H1 (cell line): ENCODE results near the gene MFAP1. TPM values are rescaled to one million over a fixed set of nuclear protein-coding genes. Genes with fewer than 3 reads are reported as not detected.

ENCODE experiments used
- CTCF ChIA-PET: fragments of 300-600 bp; sonication (Branson Sonifier 250); formaldehyde crosslinking; loops from one replicate; lab custom pipeline; 2021; ENCODE audit not compliant: partially characterized antibody; lab: Charles Lee
- POLR2A ChIA-PET: fragments of 300-600 bp; sonication (Branson Sonifier 250); formaldehyde crosslinking; loops from one replicate; lab custom pipeline; 2021; ENCODE audit warnings: inconsistent platforms; ENCODE audit not compliant: partially characterized antibody; lab: Charles Lee
- DNase-seq, 2 experiments: peaks; one replicate each; pipeline versions ENCODE4 v3.0.0 to v3.0.0-alpha.2; 2010 to 2022; ENCODE audit warnings: low spot score in 2 of 2, low read depth in 1 of 2, mixed read lengths in 1 of 2
- FAIRE-seq: peaks from 2 replicates; lab custom pipeline; 2011; peaks lifted over from hg19 to GRCh38; lab: Jason Lieb, UNC
- H2AFZ ChIP-seq: 2 replicates; pipeline ENCODE4 v1.8.1; 2012; ENCODE audit warnings: low read length, inconsistent platforms
- H2AK5ac ChIP-seq: 2 replicates; pipeline ENCODE4 v1.6.1; 2013; ENCODE audit warnings: low read depth, low read length
- H2BK120ac ChIP-seq: replicated peaks from 2 replicates; pipeline ENCODE3; 2013; ENCODE audit warnings: low read depth, low read length, inconsistent platforms
- H2BK12ac ChIP-seq: 2 replicates; pipeline ENCODE4 v1.6.1; 2013; ENCODE audit warnings: low read depth, low read length
- H2BK15ac ChIP-seq: 2 replicates; pipeline ENCODE4 v1.6.1; 2013; ENCODE audit warnings: low read length
- H2BK20ac ChIP-seq: 2 replicates; pipeline ENCODE4 v1.6.1; 2013; ENCODE audit warnings: low read length
- H2BK5ac ChIP-seq: 2 replicates; pipeline ENCODE4 v1.6.1; 2013; ENCODE audit warnings: low read depth, low read length
- H3K14ac ChIP-seq: 2 replicates; pipeline ENCODE4 v1.6.1; 2013; ENCODE audit warnings: inconsistent platforms; ENCODE audit not compliant: insufficient read length
- H3K18ac ChIP-seq: 2 replicates; pipeline ENCODE4 v1.6.1; 2013; ENCODE audit warnings: low read length; ENCODE audit errors: extremely low read depth
- H3K23ac ChIP-seq: 2 replicates; pipeline ENCODE4 v1.6.1; 2013; ENCODE audit warnings: inconsistent platforms; ENCODE audit not compliant: insufficient read length
- H3K23me2 ChIP-seq: 2 replicates; pipeline ENCODE4 v1.6.1; 2013; ENCODE audit warnings: low read depth, low read length
- H3K27ac ChIP-seq: 2 replicates; pipeline ENCODE4 v1.6.1; 2011; ENCODE audit warnings: low read depth, low read length, inconsistent platforms
- H3K27me3 ChIP-seq, 4 experiments: replicated peaks in 1 of 4; 1 replicate in 1 of 4; 2 replicates in 3 of 4; pipeline versions ENCODE4 v1.6.1 to v1.8.1; 2011 to 2013; ENCODE audit warnings: low read length in 3 of 4, mild to moderate bottlenecking in 3 of 4, inconsistent platforms in 2 of 4, mixed read lengths in 2 of 4, moderate library complexity in 1 of 4; ENCODE audit not compliant: control insufficient read depth in 3 of 4, insufficient read depth in 3 of 4; ENCODE audit errors: extremely low read depth in 1 of 4
- H3K36me3 ChIP-seq, 4 experiments: 2 replicates each; pipeline versions ENCODE4 v1.6.1 to v1.8.1; 2011 to 2013; ENCODE audit warnings: mild to moderate bottlenecking in 4 of 4, low read length in 3 of 4, moderate library complexity in 2 of 4, control low read depth in 1 of 4, inconsistent platforms in 1 of 4; ENCODE audit not compliant: insufficient read depth in 4 of 4, control insufficient read depth in 2 of 4
- H3K4ac ChIP-seq: replicated peaks from 2 replicates; pipeline ENCODE3; 2013; ENCODE audit warnings: low read length, low read depth, mixed read lengths, inconsistent platforms; ENCODE audit not compliant: insufficient read length
- H3K4me1 ChIP-seq, 4 experiments: replicated peaks in 1 of 4; 1 replicate in 1 of 4; 2 replicates in 3 of 4; pipeline versions ENCODE4 v1.6.1 to v1.8.1; 2011 to 2013; ENCODE audit warnings: low read length in 3 of 4, inconsistent platforms in 2 of 4, mixed read lengths in 1 of 4; ENCODE audit not compliant: insufficient read depth in 4 of 4, control insufficient read depth in 3 of 4
- H3K4me2 ChIP-seq, 2 experiments: 2 replicates each; pipeline versions ENCODE4 v1.6.1 to v1.8.1; 2011 to 2013; ENCODE audit warnings: low read depth in 2 of 2, low read length in 2 of 2, control low read depth in 1 of 2, inconsistent platforms in 1 of 2, mild to moderate bottlenecking in 1 of 2; ENCODE audit not compliant: insufficient read depth in 1 of 2
- H3K4me3 ChIP-seq, 4 experiments: fragments of 200-600, 300-600 bp in 1 of 4; sonication (generic), shearing (Covaris generic), sonication (Bioruptor Twin) in 1 of 4; 2 replicates each; pipeline versions ENCODE4 v1.5.1 to v1.8.1; 2011 to 2016; ENCODE audit warnings: low read length in 4 of 4, low read depth in 3 of 4, control low read depth in 2 of 4, inconsistent platforms in 2 of 4, mild to moderate bottlenecking in 2 of 4, mixed read lengths in 1 of 4, moderate library complexity in 1 of 4; ENCODE audit not compliant: insufficient read depth in 2 of 4; ENCODE audit errors: extremely low read depth in 1 of 4
- H3K56ac ChIP-seq: replicated peaks from 2 replicates; pipeline ENCODE3; 2013; ENCODE audit warnings: low read depth, mild to moderate bottlenecking, mixed read lengths, low read length, inconsistent platforms; ENCODE audit not compliant: insufficient read length
- H3K79me1 ChIP-seq: 2 replicates; pipeline ENCODE4 v1.6.1; 2013; ENCODE audit warnings: low read depth, low read length, control low read depth
- H3K79me2 ChIP-seq, 2 experiments: 2 replicates each; pipeline versions ENCODE4 v1.6.1 to v1.8.1; 2012 to 2013; ENCODE audit warnings: low read length in 2 of 2, mild to moderate bottlenecking in 2 of 2, inconsistent platforms in 1 of 2; ENCODE audit not compliant: insufficient read depth in 2 of 2, control insufficient read depth in 1 of 2
- H3K9ac ChIP-seq, 4 experiments: replicated peaks in 1 of 4; 1 replicate in 1 of 4; 2 replicates in 3 of 4; pipeline versions ENCODE4 v1.6.1 to v1.8.1; 2011 to 2013; ENCODE audit warnings: low read depth in 3 of 4, low read length in 3 of 4, control low read depth in 2 of 4, mild to moderate bottlenecking in 2 of 4, moderate library complexity in 2 of 4, inconsistent platforms in 1 of 4; ENCODE audit errors: extremely low read depth in 1 of 4
- H3K9me3 ChIP-seq, 2 experiments: 2 replicates each; pipeline versions ENCODE4 v1.6.1 to v1.8.1; 2012 to 2013; ENCODE audit warnings: mild to moderate bottlenecking in 2 of 2, moderate library complexity in 2 of 2, control low read depth in 1 of 2, inconsistent platforms in 1 of 2, low read depth in 1 of 2, low read length in 1 of 2, mixed read lengths in 1 of 2; ENCODE audit not compliant: insufficient read depth in 2 of 2
- H4K20me1 ChIP-seq, 2 experiments: replicated peaks in 1 of 2; 2 replicates each; pipeline versions ENCODE3 to v1.8.1; 2011 to 2013; ENCODE audit warnings: inconsistent platforms in 2 of 2, low read length in 2 of 2, mild to moderate bottlenecking in 1 of 2; ENCODE audit not compliant: insufficient read depth in 2 of 2, control insufficient read depth in 1 of 2
- H4K5ac ChIP-seq: 2 replicates; pipeline ENCODE4 v1.6.1; 2013; ENCODE audit warnings: low read length, low read depth, mixed read lengths, inconsistent platforms; ENCODE audit not compliant: insufficient read length
- H4K8ac ChIP-seq: 2 replicates; pipeline ENCODE4 v1.8.0; 2013; ENCODE audit warnings: mild to moderate bottlenecking, moderate library complexity, low read length, inconsistent platforms; ENCODE audit not compliant: insufficient read depth; ENCODE audit errors: extremely low read depth
- H4K91ac ChIP-seq: replicated peaks from 2 replicates; pipeline ENCODE3; 2013; ENCODE audit warnings: low read length, mixed read lengths, inconsistent platforms; ENCODE audit not compliant: insufficient read length
- NRF1 ChIP-seq: IDR thresholded peaks from 2 replicates; pipeline ENCODE4 v1.6.1; 2011; ENCODE audit warnings: mild to moderate bottlenecking, low read depth, low read length, improper control_type of control experiment
- POLR2A ChIP-seq, 2 experiments: IDR thresholded peaks; 1 replicate in 1 of 2; 2 replicates in 1 of 2; pipeline ENCODE4 v1.6.1; 2011; ENCODE audit warnings: low read depth in 2 of 2, low read length in 2 of 2, mild to moderate bottlenecking in 2 of 2; ENCODE audit errors: control extremely low read depth in 1 of 2
- POLR2AphosphoS5 ChIP-seq: IDR thresholded peaks from 2 replicates; pipeline ENCODE4 v1.6.1; 2011; ENCODE audit warnings: low read depth, low read length
- whole genome bisulfite sequencing, 2 experiments: shearing (Covaris generic) in 1 of 2; methylation state at CpG; one replicate each; pipeline versions ENCODE4 v1.1.6 to v1.1.7; 2013 to 2015; ENCODE audit warnings: low lambda C conversion rate in 2 of 2, mixed read lengths in 2 of 2, inconsistent platforms in 1 of 2, low coverage in 1 of 2, missing lambda C conversion rate in 1 of 2; ENCODE audit not compliant: insufficient replicate concordance in 2 of 2, insufficient coverage in 1 of 2, insufficient read length in 1 of 2; ENCODE audit errors: extremely low coverage in 1 of 2, missing lambda C conversion rate in 1 of 2; 5-methylcytosine and 5-hydroxymethylcytosine counted together
- polyA plus RNA-seq, 7 experiments: library from polyadenylated mRNA; depleted of rRNA in 3 of 7; stranded (reverse) in 5 of 7; unstranded in 2 of 7; fragments of >200 nt in 5 of 7; fragments of 200-250 nt in 2 of 7; gene quantifications; 1 replicate in 5 of 7; 2 replicates in 1 of 7; 4 replicates in 1 of 7; pipeline versions ENCODE4 v1.2.1 to v1.2.3, GENCODE V29; 2011 to 2013; ENCODE audit warnings: missing spikeins in 2 of 7, mixed read lengths in 2 of 7
- total RNA-seq: library from RNA; stranded (reverse); fragmentation: NEBNext Ultra II Directional; extraction: Animal tissue kit (Norgen Biotek cat#: 25700); gene quantifications from 2 replicates; pipeline ENCODE4 v1.2.1, GENCODE V29; 2021

MFAP1 gene
- total and polyA plus RNA-seq, 2 of the 8 experiments (the other 6 are each of a cell fraction or from before 2014, with no cell fraction given), result 23.6 to 36.7 TPM

DNA sequence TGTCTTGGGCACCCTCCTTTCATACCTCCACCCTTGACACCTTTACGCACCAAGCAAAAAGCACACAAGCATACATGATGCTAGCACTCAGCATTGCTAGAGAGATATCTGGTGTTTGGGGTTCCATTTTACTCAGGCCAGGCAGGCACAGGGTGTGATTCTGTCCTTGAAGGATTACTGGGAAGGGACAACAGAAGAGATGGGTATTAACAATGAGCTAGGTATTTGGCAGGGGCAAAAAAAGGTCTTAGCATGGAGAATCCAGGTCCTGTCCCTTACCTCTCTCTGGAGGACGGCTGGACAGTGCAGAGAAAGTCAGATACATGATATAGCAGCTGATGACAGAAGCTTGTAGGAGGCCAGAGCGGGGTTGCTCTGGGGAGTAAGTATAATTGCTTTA lies 27.9 kb downstream of the MFAP1 start:
- Histone ChIP-seq H3K9ac (no peak overlapping the region), H3K18ac (peak overlapping the region; percentile 68; the same call in 1 of the 2 replicates), H4K5ac (no peak overlapping the region), H3K36me3 (peaks cover 14 to 56% (median 22%) of the 10 kb centered on the region in 4 experiments), H4K20me1 (peaks cover 4 to 17% of the 10 kb centered on the region in 2 experiments), H4K91ac (no peak overlapping the region), H2BK5ac (peak overlapping the region; percentile 36; the same call in 1 of the 2 replicates), H3K27ac (peak overlapping the region; percentile 14; the same call in 1 of the 2 replicates), H3K79me2 (peaks cover 0 to 34% of the 10 kb centered on the region in 2 experiments; a peak in 2 of 4 replicates), H3K56ac (no peak overlapping the region), H3K23me2 (peaks cover 3% of the 10 kb centered on the region), H3K9me3 (no peaks in the 10 kb centered on the region), H3K4me2 (no peak overlapping the region; a peak in 1 of 4 replicates), H2BK120ac (no peak overlapping the region), H3K79me1 (peaks cover 19% of the 10 kb centered on the region), H3K4me3 (no peak overlapping the region; a peak in 1 of 8 replicates), H4K8ac (no peak overlapping the region), H3K14ac (no peak overlapping the region), H3K4ac (no peak overlapping the region), H3K27me3 (no peaks in the 10 kb centered on the region), H2BK15ac (no peak overlapping the region), H3K4me1 (peaks cover 21 to 34% (median 27%) of the 10 kb centered on the region in 4 experiments), H3K23ac (no peak overlapping the region), H2AFZ (no peak overlapping the region), H2AK5ac (0 out of 2 replicates have a peak overlapping the region, but pooled peaks have one; percentile 0), H2BK20ac (no peak overlapping the region), H2BK12ac (0 out of 2 replicates have a peak overlapping the region, but pooled peaks have one; percentile 53)
- DNase-seq, result no peak
- WGBS, 2 experiments, result 94% methylated on average over 3 of the region's 3 CpGs; no CpG with 5 or more reads in 1 of the 2 experiments
- CTCF ChIA-PET, result interaction anchor here (0.6 to 2.8 kb wide), 5 partner anchors 10 to 1384 kb away, joined by 3 to 9 read pairs (median 4); partner anchors contain the start of gene ELL3
- POLR2A ChIA-PET, result interaction anchor here (0.9 to 8.9 kb wide), 8 partner anchors 8 to 55 kb away, joined by 3 to 71 read pairs (median 12); partner anchors contain the start of genes ELL3 and MFAP1
- no peak for TF ChIP-seq NRF1
- peak in 1 of 2 experiments; percentile 44; a peak in 1 of 3 replicates for TF ChIP-seq POLR2A (IDR thresholded peaks at IDR 0.05; ENCODE audit: control extremely low read depth in 1 of 2, low read depth in 2 of 2, low read length in 2 of 2)
- peak; percentile 66 for TF ChIP-seq POLR2AphosphoS5
- FAIRE-seq, result no peak
